Loucy (cell line): ENCODE measurements around the gene PURA.

Experiments
- CTCF ChIP-seq: fragments of 200-600 bp; sonication (generic); conservative IDR thresholded peaks from 2 replicates; pipeline ENCODE4 v1.5.1; 2014; ENCODE audit warnings: mild to moderate bottlenecking, antibody characterized with exemption, low read length
- EZH2phosphoT487 ChIP-seq: fragments of 200-600 bp; IDR thresholded peaks from 2 replicates; pipeline ENCODE4 v1.6.1; 2018; ENCODE audit warnings: antibody characterized with exemption, mild to moderate bottlenecking, moderate library complexity, borderline replicate concordance

- no peak for TF ChIP-seq EZH2phosphoT487
- TF ChIP-seq CTCF, result no peak
Observed at GRCh38 chr5:140159014-140159927, 45.4 kb downstream of the PURA start.
